MM.1S (cell line): ENCODE measurements around the gene HOXA6.

ENCODE experiments used
- DNase-seq: peaks from one replicate; pipeline ENCODE4 v3.0.0-alpha.2; 2015
- H2AFZ ChIP-seq: fragments of 300-600 bp; sonication (generic); 2 replicates; pipeline ENCODE4 v1.6.0; 2016; ENCODE audit warnings: antibody characterized with exemption, low read length
- H3F3A ChIP-seq: fragments of 300-600 bp; sonication (generic); 2 replicates; pipeline ENCODE4 v1.6.1; 2016; ENCODE audit warnings: mild to moderate bottlenecking, antibody characterized with exemption, low read length, moderate library complexity, mixed read lengths; ENCODE audit not compliant: insufficient read depth
- H3K27ac ChIP-seq: fragments of 300-600 bp; sonication (generic); 2 replicates; pipeline ENCODE4 v1.5.1; 2016; ENCODE audit warnings: mild to moderate bottlenecking, low read length
- H3K27me3 ChIP-seq: fragments of 300-600 bp; sonication (generic); replicated peaks from 2 replicates; pipeline ENCODE4 v1.6.0; 2016; ENCODE audit warnings: low read length; ENCODE audit not compliant: insufficient read depth
- H3K36me3 ChIP-seq: fragments of 300-600 bp; sonication (generic); replicated peaks from 2 replicates; pipeline ENCODE4 v1.6.1; 2016; ENCODE audit warnings: mild to moderate bottlenecking, low read length, mixed read lengths; ENCODE audit not compliant: insufficient read depth
- H3K4me1 ChIP-seq: fragments of 300-600 bp; sonication (generic); 2 replicates; pipeline ENCODE4 v1.6.1; 2016; ENCODE audit warnings: low read length, mixed read lengths
- H3K4me2 ChIP-seq: fragments of 300-600 bp; sonication (generic); 2 replicates; pipeline ENCODE4 v1.6.0; 2016; ENCODE audit warnings: low read depth, low read length
- H3K4me3 ChIP-seq: fragments of 300-600 bp; sonication (generic); 2 replicates; pipeline ENCODE4 v1.5.1; 2016; ENCODE audit warnings: low read length, mixed read lengths
- H3K79me2 ChIP-seq: fragments of 300-600 bp; sonication (generic); 2 replicates; pipeline ENCODE4 v1.6.1; 2016; ENCODE audit warnings: mixed run types, low read length, mixed read lengths
- H3K9ac ChIP-seq: fragments of 300-600 bp; sonication (generic); 2 replicates; pipeline ENCODE4 v1.6.1; 2016; ENCODE audit warnings: low read length, mixed read lengths
- H3K9me2 ChIP-seq: fragments of 300-600 bp; sonication (generic); replicated peaks from 2 replicates; pipeline ENCODE4 v1.6.1; 2016; ENCODE audit warnings: mild to moderate bottlenecking, low read length, mixed read lengths; ENCODE audit not compliant: insufficient read depth
- H3K9me3 ChIP-seq: fragments of 300-600 bp; sonication (generic); replicated peaks from 2 replicates; pipeline ENCODE4 v1.6.1; 2016; ENCODE audit warnings: mild to moderate bottlenecking, low read length, mixed read lengths; ENCODE audit not compliant: insufficient read depth
- H4K20me1 ChIP-seq: fragments of 300-600 bp; sonication (generic); 2 replicates; pipeline ENCODE4 v1.6.1; 2016; ENCODE audit warnings: mild to moderate bottlenecking, low read length, moderate library complexity, mixed read lengths; ENCODE audit not compliant: insufficient read depth
- CTCF ChIP-seq: fragments of 300-600 bp; sonication (generic); IDR thresholded peaks from 2 replicates; pipeline ENCODE4 v1.5.1; 2016; ENCODE audit warnings: antibody characterized with exemption, low read length, mixed read lengths
- EZH2 ChIP-seq: fragments of 300-600 bp; sonication (generic); optimal IDR thresholded peaks from 2 replicates; pipeline ENCODE3; 2017; ENCODE audit warnings: low read depth, mild to moderate bottlenecking, antibody characterized with exemption, low read length, mixed read lengths
- EZH2phosphoT487 ChIP-seq: fragments of 300-600 bp; sonication (generic); IDR thresholded peaks from 2 replicates; pipeline ENCODE4 v1.6.1; 2018; ENCODE audit warnings: antibody characterized with exemption, low read length

The HOXA6 gene

GRCh38 chr7:27098578-27099451 is 48.8 kb downstream of the HOXA6 start:
- no peak overlapping the region for H3K9ac ChIP-seq

GRCh38 chr7:27097686-27098577 is 49.6 kb downstream of the HOXA6 start:
- H3F3A ChIP-seq, result no peaks in the 10 kb centered on the region
- no peaks in the 10 kb centered on the region for H3K9me3 ChIP-seq
- no peaks in the 10 kb centered on the region for H4K20me1 ChIP-seq
- H3K79me2 ChIP-seq, result no peaks in the 10 kb centered on the region
- no peaks in the 10 kb centered on the region for H3K9me2 ChIP-seq
- H3K4me2 ChIP-seq, result no peak overlapping the region
- no peak overlapping the region for H3K27ac ChIP-seq
- H3K4me3 ChIP-seq, result no peak overlapping the region
- DNase-seq, result no peak
- H2AFZ ChIP-seq, result no peak overlapping the region
- no peaks in the 10 kb centered on the region for H3K4me1 ChIP-seq
- no peaks in the 10 kb centered on the region for H3K36me3 ChIP-seq
- H3K9ac ChIP-seq, result no peak overlapping the region
- TF ChIP-seq EZH2phosphoT487 (no peak), EZH2 (no peak), CTCF (no peak)
- H3K27me3 ChIP-seq, result peaks cover 21% of the 10 kb centered on the region

More at GRCh38 chr7:27098578-27099451, 48.8 kb downstream of the HOXA6 start:
- Histone ChIP-seq H3K9me3 (no peaks in the 10 kb centered on the region), H3K79me2 (no peaks in the 10 kb centered on the region), H3F3A (no peaks in the 10 kb centered on the region), H3K27me3 (peaks cover 28% of the 10 kb centered on the region), H3K9me2 (no peaks in the 10 kb centered on the region), H2AFZ (no peak overlapping the region), H4K20me1 (no peaks in the 10 kb centered on the region), H3K36me3 (no peaks in the 10 kb centered on the region), H3K4me3 (no peak overlapping the region), H3K27ac (no peak overlapping the region), H3K4me1 (no peaks in the 10 kb centered on the region), H3K4me2 (no peak overlapping the region)
- no peak for DNase-seq
- TF ChIP-seq CTCF (no peak), EZH2 (no peak), EZH2phosphoT487 (no peak)

- Histone ChIP-seq H4K20me1 (no peaks in the 10 kb centered on the region), H2AFZ (peak overlapping the region; percentile 95), H3K4me2 (peak overlapping the region; percentile 90)
These were observed 50.6 kb downstream of the HOXA6 start for GRCh38 chr7:27096768-27097514.

More at GRCh38 chr7:27096768-27097514, 50.6 kb downstream of the HOXA6 start:
- TF ChIP-seq EZH2phosphoT487 (no peak), EZH2 (no peak), CTCF (no peak)
- Histone ChIP-seq H3K4me1 (no peaks in the 10 kb centered on the region), H3K9ac (peak overlapping the region; percentile 37; the same call in 1 of the 2 replicates), H3K79me2 (no peaks in the 10 kb centered on the region), H3K27me3 (peaks cover 16% of the 10 kb centered on the region), H3K4me3 (peak overlapping the region; percentile 94), H3K27ac (no peak overlapping the region), H3K9me2 (no peaks in the 10 kb centered on the region), H3K36me3 (no peaks in the 10 kb centered on the region), H3K9me3 (no peaks in the 10 kb centered on the region), H3F3A (no peaks in the 10 kb centered on the region)
- no peak for DNase-seq
